Mucosa of gallbladder (tissue), 1 donor: Measurements from ENCODE around the gene OR10AD1. TPM values are rescaled to one million over a fixed set of nuclear protein-coding genes. Genes with fewer than 3 reads are reported as not detected.
"Not testable (repeated sequence)": the region's sequence is repeated elsewhere in the genome, so short reads cannot be mapped to it uniquely, and the experiment has no call there.

Source experiments
- DNase-seq: peaks from one replicate; pipeline ENCODE4 v3.0.0-alpha.2; 2020; ENCODE audit warnings: low spot score
- total RNA-seq: library from RNA; stranded (reverse); gene quantifications from one replicate; pipeline ENCODE4 v1.2.1, GENCODE V29; 2021
- donor health status: DM: no; HTN: no; CAD: no.

The OR10AD1 gene
- total RNA-seq, 1 donor from 2014 or later: not detected

- no peak for DNase-seq
These were observed 42.3 kb downstream of the OR10AD1 start for GRCh38 chr12:48160807-48161206.

- DNase-seq: no peak
These were observed 43.0 kb downstream of the OR10AD1 start for GRCh38 chr12:48160046-48160445.

GRCh38 chr12:48157889-48158370, 45.2 kb downstream of the OR10AD1 start:
- no peak for DNase-seq

GRCh38 chr12:48157018-48157888, 45.8 kb downstream of the OR10AD1 start, which contains the start of gene ASB8:
TSS of gene ASB8 (minus strand) at chr12:48157515. CDS start at chr12:48153496, 4,019 bp downstream.
- DNase-seq: peak; percentile 99

GRCh38 chr12:48156652-48157017, 46.5 kb downstream of the OR10AD1 start:
- no peak for DNase-seq

- DNase-seq: not testable (repeated sequence)
These were observed 47.3 kb downstream of the OR10AD1 start for GRCh38 chr12:48155786-48156185.

Other genes with a start within 250 kb of the OR10AD1 start
- gene TMEM106C, start 239.7 kb downstream of the OR10AD1 start, total RNA-seq: 101 TPM
- gene COL2A1, start 198.8 kb downstream of the OR10AD1 start, total RNA-seq: 0.09 TPM
- 11.8 TPM for gene SENP1, start 97.2 kb downstream of the OR10AD1 start, total RNA-seq
- 103 TPM for gene PFKM, start 83.9 kb downstream of the OR10AD1 start, total RNA-seq
- 39.5 TPM for gene ASB8, start 45.8 kb downstream of the OR10AD1 start, total RNA-seq
- gene CCDC184, start 19.6 kb downstream of the OR10AD1 start, total RNA-seq: 5.2 TPM
- gene ZNF641, start 147.6 kb upstream of the OR10AD1 start, total RNA-seq: 29.9 TPM